GM12874 (cell line): ENCODE results near the gene MPP3.
A peak's percentile ranks its signal among the peaks of the same experiment; 100 is the strongest.

Experiments used
- TF ChIP-seq, protein P1 (sequence below): IDR thresholded peaks from 2 replicates; pipeline ENCODE4 v1.5.1; 2011; ENCODE audit warnings: low read depth, mild to moderate bottlenecking, control low read depth, low read length, moderate library complexity; ENCODE audit not compliant: insufficient read depth

The MPP3 gene, protein sequence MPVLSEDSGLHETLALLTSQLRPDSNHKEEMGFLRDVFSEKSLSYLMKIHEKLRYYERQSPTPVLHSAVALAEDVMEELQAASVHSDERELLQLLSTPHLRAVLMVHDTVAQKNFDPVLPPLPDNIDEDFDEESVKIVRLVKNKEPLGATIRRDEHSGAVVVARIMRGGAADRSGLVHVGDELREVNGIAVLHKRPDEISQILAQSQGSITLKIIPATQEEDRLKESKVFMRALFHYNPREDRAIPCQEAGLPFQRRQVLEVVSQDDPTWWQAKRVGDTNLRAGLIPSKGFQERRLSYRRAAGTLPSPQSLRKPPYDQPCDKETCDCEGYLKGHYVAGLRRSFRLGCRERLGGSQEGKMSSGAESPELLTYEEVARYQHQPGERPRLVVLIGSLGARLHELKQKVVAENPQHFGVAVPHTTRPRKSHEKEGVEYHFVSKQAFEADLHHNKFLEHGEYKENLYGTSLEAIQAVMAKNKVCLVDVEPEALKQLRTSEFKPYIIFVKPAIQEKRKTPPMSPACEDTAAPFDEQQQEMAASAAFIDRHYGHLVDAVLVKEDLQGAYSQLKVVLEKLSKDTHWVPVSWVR

DNA sequence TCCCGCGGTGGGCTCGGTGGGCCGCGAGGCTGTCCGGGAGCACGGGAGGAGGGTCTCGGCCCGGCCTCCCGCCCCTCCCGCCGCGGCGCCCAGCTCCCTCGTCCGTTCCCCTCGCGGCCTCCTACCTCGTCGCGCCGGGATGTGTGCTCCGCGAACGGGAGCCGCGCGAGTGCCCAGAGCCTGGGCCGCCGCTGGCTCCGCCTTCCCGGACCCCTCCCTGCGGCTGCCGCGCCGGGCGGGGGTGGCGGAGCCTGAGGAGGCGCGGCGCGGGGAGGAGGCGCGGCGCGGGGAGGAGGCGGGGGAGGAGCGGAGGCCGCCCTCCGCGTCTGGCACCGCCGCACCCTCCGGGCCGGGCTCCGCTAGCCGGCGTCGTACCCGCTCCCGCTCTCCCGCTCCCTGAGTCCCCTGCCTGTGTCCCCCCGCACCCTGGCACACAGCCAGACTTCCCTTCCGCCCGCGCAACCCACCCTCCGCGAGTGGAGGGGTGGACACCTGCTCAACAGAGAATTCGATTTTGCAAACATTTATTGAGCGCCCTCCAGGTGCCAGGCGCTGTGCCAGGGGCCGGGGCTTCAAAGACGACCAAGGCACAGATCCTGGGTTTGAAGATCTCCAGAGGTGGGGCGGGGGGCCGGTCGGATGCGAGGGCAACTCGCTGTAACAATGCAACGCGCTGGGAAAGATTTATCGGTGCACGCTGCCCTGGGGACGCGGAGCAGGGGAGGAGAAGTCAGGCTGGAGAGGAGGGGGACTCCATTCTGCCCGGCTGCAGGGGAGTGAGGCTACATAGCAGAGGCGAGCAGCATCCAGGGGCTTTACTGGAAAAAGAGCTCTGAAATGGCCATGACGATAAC, at the start of gene MPP3:
Gene MPP3, minus strand, starts transcription at position 171 of the 854 bp plus-strand sequence. CDS start 1,240 bp downstream, outside the sequence.
- TF ChIP-seq, protein P1, sequence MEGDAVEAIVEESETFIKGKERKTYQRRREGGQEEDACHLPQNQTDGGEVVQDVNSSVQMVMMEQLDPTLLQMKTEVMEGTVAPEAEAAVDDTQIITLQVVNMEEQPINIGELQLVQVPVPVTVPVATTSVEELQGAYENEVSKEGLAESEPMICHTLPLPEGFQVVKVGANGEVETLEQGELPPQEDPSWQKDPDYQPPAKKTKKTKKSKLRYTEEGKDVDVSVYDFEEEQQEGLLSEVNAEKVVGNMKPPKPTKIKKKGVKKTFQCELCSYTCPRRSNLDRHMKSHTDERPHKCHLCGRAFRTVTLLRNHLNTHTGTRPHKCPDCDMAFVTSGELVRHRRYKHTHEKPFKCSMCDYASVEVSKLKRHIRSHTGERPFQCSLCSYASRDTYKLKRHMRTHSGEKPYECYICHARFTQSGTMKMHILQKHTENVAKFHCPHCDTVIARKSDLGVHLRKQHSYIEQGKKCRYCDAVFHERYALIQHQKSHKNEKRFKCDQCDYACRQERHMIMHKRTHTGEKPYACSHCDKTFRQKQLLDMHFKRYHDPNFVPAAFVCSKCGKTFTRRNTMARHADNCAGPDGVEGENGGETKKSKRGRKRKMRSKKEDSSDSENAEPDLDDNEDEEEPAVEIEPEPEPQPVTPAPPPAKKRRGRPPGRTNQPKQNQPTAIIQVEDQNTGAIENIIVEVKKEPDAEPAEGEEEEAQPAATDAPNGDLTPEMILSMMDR = no peak

DNA sequence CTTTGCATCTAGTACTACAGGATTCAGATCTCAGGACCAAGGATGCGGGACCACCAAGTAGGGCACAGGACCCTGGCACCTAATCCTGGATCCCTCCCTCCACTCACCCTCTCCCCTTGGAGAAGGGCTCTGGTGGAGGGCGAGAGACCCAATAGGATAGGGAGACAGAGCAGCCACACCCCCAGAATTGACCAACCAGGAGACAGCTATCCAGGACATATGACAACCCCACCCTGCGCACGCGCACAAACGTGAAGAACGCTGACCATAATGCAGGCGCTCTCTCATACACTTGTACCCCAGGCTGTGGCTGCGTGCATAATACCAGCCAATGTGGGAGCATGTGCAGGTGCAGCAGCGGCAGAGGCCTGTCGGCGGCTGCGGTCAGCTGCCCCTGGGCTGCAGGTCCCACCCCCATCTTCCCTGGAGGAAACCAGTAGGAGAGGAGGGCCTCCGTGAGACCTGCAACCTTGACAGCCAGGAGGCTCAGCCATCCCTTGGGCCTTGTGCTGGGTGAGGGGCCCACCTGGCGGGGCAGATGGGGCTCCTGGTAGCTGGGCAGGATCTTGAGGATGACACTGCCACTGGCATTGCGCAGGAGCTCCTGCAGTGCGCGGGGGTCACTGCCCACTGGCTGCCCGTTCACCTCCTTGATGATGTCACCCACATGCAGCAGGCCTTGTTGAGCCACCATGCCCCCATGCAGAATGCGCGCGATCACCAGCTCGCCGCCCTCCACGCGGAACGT, 49.0 kb upstream of the MPP3 start:
- TF ChIP-seq, protein P1 = no peak

DNA sequence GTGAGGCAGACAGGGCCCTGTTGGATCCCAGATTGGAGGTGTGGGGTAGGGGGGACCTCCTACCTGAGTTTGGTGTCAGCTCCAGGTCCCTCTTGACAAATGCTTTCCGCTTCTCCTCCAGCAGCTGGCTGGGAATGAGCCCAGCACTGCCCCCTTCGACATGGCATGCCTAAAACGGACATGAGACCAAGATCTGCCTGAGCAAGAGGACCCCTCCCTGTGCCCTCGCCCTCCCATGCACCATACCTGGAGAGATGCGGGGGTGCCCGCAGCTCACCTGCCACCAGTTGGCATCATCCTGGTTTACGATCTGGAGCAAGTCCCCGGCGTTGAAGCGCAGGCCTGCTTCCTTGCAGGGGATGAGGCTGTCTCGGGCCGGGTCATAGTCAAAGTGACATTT, 48.2 kb upstream of the MPP3 start:
- TF ChIP-seq, protein P1 = no peak

DNA sequence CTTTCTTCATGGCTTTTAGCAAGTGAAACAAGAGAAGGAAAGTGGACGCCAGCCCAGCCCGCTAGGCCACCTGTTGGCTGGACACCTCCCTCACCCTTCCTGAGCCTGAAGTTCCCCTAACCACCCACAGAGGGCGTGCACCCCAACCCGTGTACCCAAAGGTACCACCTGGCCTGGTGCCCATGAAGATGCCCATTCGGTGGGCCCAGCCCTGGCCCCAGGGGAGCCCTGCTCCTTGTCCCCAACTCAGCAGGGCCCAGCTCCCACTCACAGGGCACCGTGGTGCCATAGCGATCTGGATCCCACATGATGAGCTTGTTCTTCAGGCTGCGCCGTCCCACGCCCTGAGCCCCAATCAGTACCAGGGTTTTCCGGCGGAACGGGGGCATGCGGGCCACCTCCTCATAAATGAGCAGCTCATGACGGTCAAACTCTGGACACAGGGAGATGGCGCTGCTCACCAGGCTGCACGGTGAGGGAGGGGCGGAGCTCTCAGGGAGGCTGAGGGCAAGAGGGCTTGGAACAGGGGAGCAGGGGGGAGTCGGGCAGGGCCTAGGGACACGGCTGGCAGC, 47.6 kb upstream of the MPP3 start:
- TF ChIP-seq, protein P1 = peak; percentile 94

DNA sequence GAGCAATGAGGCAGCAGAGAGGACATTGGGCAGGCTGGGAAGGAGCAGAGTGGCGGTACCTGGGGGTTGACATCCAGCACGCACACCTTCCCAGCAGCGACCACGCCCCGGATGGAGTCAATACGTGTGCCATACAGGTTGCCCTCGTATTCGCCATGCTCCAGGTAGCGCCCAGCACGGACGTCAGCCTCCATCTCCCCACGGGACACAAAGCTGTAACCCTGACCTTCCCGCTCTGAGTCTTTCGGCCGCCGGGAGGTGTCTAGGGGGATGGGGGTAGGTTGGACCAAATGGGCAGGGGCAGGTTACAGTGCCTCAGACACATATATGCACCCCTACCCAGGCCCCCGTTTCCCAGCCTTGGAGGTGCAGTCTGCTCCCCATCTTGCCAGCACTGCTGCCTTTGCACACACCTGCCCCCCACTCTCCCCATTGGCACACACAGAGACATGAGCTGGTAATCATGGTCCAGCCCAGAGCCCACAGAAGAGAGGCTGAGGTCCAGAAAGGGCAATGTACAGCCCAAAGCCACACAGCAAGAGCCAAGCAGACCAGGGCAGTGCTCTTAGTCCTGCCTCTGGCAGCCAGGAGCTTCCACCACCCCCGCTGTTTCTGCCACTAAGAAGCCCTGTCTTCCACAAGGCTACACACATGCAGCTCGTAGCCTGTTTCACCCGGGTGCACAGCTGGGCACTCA, 46.9 kb upstream of the MPP3 start:
- TF ChIP-seq, protein P1 = no peak

DNA sequence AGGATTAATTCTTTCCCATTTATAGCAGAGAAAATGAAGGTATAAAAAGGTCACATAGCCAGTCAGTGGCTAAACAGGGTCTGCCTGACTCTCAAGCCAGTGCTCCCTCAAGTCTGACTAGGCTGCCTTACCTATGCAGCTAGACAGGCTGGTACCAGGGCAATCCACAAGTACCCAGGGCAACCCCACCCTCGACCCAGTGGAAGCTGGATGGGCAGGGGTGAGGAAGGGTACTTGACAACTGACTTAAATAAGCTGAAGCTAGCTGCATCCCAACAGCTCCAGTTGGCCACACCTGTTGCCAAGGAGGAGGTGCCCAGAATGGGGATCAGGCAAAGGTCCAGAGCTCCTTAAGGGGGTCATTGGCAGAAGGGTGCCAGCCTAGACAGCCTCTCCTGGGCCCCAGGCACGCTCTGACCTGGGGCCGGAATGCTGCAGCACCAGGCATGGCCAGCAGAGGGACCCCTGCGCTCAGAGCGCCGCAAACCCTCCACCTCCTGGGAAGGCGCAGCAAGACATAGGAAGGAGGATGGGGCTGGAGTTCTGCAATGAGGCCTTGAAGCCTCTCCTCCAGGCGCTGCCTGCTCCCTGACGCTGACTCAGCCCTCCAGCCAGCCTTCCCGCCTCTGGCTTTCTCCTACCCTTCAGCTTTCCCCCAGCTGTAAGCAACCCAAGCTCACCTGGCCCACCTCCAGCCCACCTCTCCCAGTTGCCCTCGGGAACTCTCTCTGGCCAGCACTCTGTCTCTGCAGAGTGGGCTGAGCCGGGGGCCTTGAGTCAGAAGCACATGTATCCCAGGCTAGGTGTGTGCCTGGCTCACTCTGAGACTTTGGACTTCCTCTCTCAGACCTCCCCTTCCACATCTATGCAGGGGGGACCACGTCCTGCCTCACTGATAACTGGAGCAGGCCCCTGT, 45.6 kb upstream of the MPP3 start:
- TF ChIP-seq, protein P1 = peak; percentile 99
